Measurements from ENCODE around the gene BST1. TPM values are rescaled to one million over a fixed set of nuclear protein-coding genes. Genes with fewer than 3 reads are reported as not detected.
"Not testable (repeated sequence)": the region's sequence is repeated elsewhere in the genome, so short reads cannot be mapped to it uniquely, and the experiment has no call there.

BST1 gene
- total RNA-seq, 1 donor from 2014 or later: 2.7 TPM

GRCh38 chr4:15725608-15726007 is 22.7 kb downstream of the BST1 start:
- Histone ChIP-seq H3K4me3 (no peak overlapping the region), H3K27me3 (ENCODE audit: low read depth) (no peaks in the 10 kb centered on the region), H3K9me3 (replicated peaks) (no peaks in the 10 kb centered on the region), H3K36me3 (peaks cover 10% of the 10 kb centered on the region), H3K4me1 (no peaks in the 10 kb centered on the region), H3K27ac (replicated peaks) (no peak overlapping the region)
- no peak for DNase-seq
- intact Hi-C loops (cut with micrococcal nuclease): no loop called here
- no peak for TF ChIP-seq CTCF (IDR thresholded peaks at IDR 0.05; ENCODE audit: borderline replicate concordance)

- Histone ChIP-seq H3K9me3 (replicated peaks) (no peaks in the 10 kb centered on the region), H3K27me3 (ENCODE audit: low read depth) (no peaks in the 10 kb centered on the region), H3K27ac (replicated peaks) (no peak overlapping the region), H3K36me3 (no peaks in the 10 kb centered on the region), H3K4me3 (no peak overlapping the region), H3K4me1 (no peaks in the 10 kb centered on the region)
- intact Hi-C loops (cut with micrococcal nuclease): loop anchor here (5.0 kb wide), 1 partner anchor 227 kb away; no protein-coding TSS in a partner anchor
- no peak for DNase-seq
- TF ChIP-seq CTCF (IDR thresholded peaks at IDR 0.05; ENCODE audit: borderline replicate concordance): peak; percentile 91
These were observed 27.2 kb downstream of the BST1 start for GRCh38 chr4:15729910-15730533.

GRCh38 chr4:15733061-15733460 is 30.2 kb downstream of the BST1 start:
- not testable (repeated sequence) for H3K36me3 ChIP-seq; H3K4me3 ChIP-seq; H3K4me1 ChIP-seq; H3K27me3 ChIP-seq (ENCODE audit: low read depth); DNase-seq; H3K27ac ChIP-seq (replicated peaks); H3K9me3 ChIP-seq (replicated peaks)
- intact Hi-C loops (cut with micrococcal nuclease): loop anchor here (5.0 kb wide), 1 partner anchor 224 kb away; no protein-coding TSS in a partner anchor

- Histone ChIP-seq H3K27ac (replicated peaks) (no peak overlapping the region), H3K9me3 (replicated peaks) (no peaks in the 10 kb centered on the region), H3K27me3 (ENCODE audit: low read depth) (no peaks in the 10 kb centered on the region), H3K4me1 (no peaks in the 10 kb centered on the region), H3K4me3 (no peak overlapping the region), H3K36me3 (no peaks in the 10 kb centered on the region)
- no peak for TF ChIP-seq CTCF (IDR thresholded peaks at IDR 0.05; ENCODE audit: borderline replicate concordance)
- no peak for DNase-seq
- intact Hi-C loops (cut with micrococcal nuclease): no loop called here
These were observed 32.7 kb downstream of the BST1 start for GRCh38 chr4:15735536-15735935.

GRCh38 chr4:15736514-15737050 is 33.7 kb downstream of the BST1 start:
- Histone ChIP-seq H3K9me3 (replicated peaks) (peaks cover 3% of the 10 kb centered on the region), H3K27me3 (ENCODE audit: low read depth) (no peaks in the 10 kb centered on the region), H3K36me3 (no peaks in the 10 kb centered on the region), H3K4me3 (no peak overlapping the region), H3K27ac (replicated peaks) (no peak overlapping the region), H3K4me1 (no peaks in the 10 kb centered on the region)
- TF ChIP-seq CTCF (IDR thresholded peaks at IDR 0.05; ENCODE audit: borderline replicate concordance): no peak
- DNase-seq: no peak
- intact Hi-C loops (cut with micrococcal nuclease): no loop called here

- no peak for DNase-seq
- no peak for TF ChIP-seq CTCF (IDR thresholded peaks at IDR 0.05; ENCODE audit: borderline replicate concordance)
- Histone ChIP-seq H3K27ac (replicated peaks) (no peak overlapping the region), H3K27me3 (ENCODE audit: low read depth) (no peaks in the 10 kb centered on the region), H3K9me3 (replicated peaks) (peaks cover 10% of the 10 kb centered on the region), H3K36me3 (no peaks in the 10 kb centered on the region), H3K4me3 (no peak overlapping the region), H3K4me1 (no peaks in the 10 kb centered on the region)
- intact Hi-C loops (cut with micrococcal nuclease): no loop called here
These were observed 34.4 kb downstream of the BST1 start for GRCh38 chr4:15737255-15737654.

All from left ventricle myocardium inferior (tissue), 1 donor.